NCI-H128 (cell line): ENCODE data around the gene RPA4.
"Not testable (repeated sequence)": the region's sequence is repeated elsewhere in the genome, so short reads cannot be mapped to it uniquely, and the experiment has no call there.

Experiments
- DNase-seq: peaks from one replicate; lab custom pipeline; 2025; ENCODE audit not compliant: unreplicated experiment; lab: John Stamatoyannopoulos, UW

RPA4 gene, protein sequence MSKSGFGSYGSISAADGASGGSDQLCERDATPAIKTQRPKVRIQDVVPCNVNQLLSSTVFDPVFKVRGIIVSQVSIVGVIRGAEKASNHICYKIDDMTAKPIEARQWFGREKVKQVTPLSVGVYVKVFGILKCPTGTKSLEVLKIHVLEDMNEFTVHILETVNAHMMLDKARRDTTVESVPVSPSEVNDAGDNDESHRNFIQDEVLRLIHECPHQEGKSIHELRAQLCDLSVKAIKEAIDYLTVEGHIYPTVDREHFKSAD

DNA sequence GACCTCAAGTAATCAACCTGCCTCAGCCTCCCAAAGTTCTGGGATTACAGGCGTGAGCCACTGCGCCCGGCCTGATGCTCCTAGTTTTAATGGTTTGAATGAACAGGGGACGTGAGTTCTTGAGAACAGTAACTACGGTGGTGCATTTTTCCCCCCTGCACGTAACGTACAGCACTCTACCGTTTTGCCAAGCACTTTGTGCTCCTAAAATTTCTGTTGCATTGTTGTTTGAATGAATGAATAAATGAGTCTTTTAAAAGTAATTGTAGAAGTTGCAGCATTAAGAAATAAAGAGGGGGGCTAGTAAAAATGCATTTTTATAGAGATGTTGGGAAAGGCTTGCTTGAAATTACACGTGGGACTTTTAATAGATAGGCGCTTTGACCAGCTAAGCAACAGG lies at the start of gene RPA4:
Gene RPA4 (plus strand): TSS at position 301 of the 400 bp plus-strand sequence. CDS start 403 bp downstream, outside the sequence.
- no peak for DNase-seq

DNA sequence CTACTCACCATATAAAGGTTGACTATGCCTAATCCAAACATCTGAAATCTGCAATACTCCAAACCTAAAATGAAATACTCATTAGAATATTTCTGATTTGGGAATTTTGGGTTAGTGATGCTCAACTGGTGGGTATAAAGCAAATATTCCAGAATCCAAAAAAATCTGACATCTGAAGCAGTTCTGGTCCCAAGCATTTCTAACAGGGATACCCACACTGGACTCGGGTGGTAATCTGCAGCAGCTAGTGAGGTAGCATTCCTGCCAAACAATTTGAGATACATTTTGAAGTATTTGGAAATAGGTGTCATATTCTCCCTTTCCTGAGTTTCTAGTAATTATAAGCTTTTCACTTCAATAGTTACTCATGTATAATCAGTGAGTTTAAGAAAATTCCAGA lies 49.6 kb upstream of the RPA4 start:
- DNase-seq = no peak

DNA sequence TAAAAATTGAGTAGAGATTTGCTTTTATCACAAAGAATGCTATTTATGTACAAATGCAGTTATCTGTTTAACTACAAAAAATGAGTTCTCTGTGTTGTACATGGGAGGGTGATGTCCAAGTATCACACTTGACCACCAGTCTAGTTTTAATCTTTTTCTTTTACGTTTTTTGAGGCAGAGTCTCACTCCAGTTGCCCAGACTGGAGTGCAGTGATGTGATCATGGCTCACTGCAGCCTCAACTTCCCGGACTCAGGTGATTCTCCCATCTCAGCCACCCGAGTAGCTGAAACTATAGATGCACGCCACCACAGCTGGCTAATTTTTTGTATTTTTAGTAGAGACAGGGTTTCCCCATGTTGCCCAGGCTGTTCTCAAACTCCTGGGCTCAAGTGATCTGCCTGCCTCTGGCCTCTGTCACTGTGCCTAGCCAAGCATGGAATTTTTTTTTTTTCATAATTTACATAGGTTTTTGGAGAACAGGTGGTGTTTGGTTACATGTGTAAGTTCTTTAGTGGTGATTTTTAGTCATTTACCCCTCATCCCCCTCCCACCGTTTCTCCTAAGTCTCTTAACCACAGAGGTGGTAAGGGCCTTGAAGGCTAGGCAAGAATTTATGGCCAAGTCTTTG lies 47.9 kb upstream of the RPA4 start:
- no peak for DNase-seq

DNA sequence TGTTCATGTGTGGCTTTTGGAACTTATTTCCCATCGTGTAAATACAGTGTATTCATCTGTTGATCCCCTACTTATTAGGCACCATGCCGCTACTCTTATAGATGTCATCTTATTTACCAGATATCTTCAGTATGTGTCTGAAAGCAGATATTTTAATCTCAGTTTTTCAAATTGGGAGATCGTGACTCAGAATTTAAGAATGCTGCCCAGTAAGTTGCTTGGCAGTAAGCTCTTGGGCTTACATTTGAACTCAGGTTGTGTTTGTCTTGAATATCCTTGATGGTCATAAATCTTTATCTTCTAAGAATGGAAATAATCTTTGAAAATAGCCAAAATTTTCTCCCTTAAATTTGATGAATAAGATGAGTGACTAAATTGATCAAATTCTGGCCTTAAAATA lies 45.9 kb upstream of the RPA4 start:
- DNase-seq = no peak

- DNase-seq = no peak
These were observed 45.2 kb upstream of the RPA4 start for GRCh38 chrX:96838537-96838936.

GRCh38 chrX:96841325-96841724 lies 42.4 kb upstream of the RPA4 start:
- no peak for DNase-seq

- not testable (repeated sequence) for DNase-seq
These were observed 41.8 kb upstream of the RPA4 start for GRCh38 chrX:96841866-96842265.

- DNase-seq = no peak
These were observed 40.1 kb upstream of the RPA4 start for GRCh38 chrX:96843566-96843965.

GRCh38 chrX:96846841-96847240 lies 36.9 kb upstream of the RPA4 start:
- DNase-seq = no peak

- not testable (repeated sequence) for DNase-seq
These were observed 24.3 kb upstream of the RPA4 start for GRCh38 chrX:96859422-96859821.

- DNase-seq = no peak
These were observed 22.5 kb upstream of the RPA4 start for GRCh38 chrX:96861218-96861617.

DNA sequence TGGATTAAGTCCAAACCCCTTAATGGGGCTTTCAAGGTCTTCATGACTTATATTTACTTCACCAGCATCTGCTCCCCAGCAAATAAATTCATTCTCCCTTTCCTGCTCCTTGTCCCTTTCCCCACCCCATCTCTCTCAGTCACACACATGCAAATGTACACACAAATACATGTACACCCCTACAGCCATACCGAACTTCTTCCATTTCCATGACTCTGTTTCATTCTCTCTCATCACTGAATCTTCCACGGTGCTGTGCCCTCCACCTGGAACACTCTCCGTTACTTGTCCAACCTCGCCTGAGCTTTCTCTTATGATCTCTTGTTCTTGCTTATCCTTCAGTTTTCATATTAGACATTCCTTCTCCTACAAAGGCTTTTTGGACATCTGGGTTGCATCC lies 22.0 kb upstream of the RPA4 start:
- no peak for DNase-seq

DNA sequence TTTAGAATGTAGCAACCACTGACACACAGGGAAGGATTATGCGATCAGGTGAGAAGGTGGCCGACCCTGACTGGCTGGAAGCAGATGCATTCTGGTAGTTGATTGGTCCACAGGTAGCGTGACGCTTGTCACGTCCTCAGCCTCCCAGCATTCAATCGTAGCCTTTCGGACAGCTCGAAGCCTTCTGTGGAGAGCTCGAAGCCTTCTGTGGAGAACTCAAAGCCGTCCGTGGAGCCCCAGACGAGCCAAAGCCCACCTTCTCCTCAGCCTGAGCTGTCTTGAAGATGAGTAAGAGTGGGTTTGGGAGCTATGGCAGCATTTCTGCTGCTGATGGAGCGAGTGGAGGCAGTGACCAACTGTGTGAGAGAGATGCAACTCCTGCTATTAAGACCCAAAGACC lies 319 bp downstream of the RPA4 start:
- no peak for DNase-seq

DNA sequence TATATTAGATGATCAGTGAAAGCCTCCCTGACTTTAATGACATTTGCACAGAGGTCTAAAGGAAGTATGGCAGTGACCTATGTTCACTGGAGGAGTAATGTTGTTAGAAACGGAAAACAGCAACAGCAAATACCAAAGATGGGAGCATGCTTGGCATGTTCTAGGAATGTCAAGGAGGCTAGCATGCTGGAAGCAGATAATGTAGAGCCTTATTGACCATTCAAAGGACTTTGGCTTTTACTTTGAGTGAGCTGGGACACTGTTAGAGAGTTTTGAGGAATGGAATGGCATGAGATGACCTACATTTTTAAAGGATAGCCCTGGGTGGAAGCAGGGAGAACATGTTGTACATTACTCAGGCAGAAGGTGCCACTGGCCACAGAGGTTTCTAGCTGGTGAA lies 6.0 kb downstream of the RPA4 start:
- DNase-seq = no peak

- no peak for DNase-seq
These were observed 23.0 kb downstream of the RPA4 start for GRCh38 chrX:96906741-96907140.

GRCh38 chrX:96907516-96908272 lies 24.0 kb downstream of the RPA4 start:
- DNase-seq = no peak

GRCh38 chrX:96909291-96909690 lies 25.6 kb downstream of the RPA4 start:
- no peak for DNase-seq

- DNase-seq = no peak
These were observed 35.2 kb downstream of the RPA4 start for GRCh38 chrX:96918864-96919263.

DNA sequence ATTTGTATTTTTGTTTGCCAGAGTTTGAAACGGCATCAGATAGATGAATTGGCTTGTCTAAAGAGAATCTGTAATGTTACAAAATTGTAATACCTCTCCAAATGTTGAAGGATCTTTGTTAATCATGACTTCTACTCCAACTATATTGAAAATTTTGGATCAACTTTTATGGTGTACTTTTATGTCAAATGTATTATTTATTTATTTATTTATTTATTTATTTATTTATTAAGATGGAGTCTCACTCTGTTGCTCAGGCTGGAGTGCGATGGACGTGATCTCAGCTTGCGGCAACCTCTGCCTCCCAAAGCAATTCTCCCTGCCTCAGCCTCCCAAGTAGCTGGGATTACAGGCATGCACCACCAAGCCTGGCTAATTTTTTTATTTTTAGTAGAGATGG lies 36.0 kb downstream of the RPA4 start:
- no peak for DNase-seq

DNA sequence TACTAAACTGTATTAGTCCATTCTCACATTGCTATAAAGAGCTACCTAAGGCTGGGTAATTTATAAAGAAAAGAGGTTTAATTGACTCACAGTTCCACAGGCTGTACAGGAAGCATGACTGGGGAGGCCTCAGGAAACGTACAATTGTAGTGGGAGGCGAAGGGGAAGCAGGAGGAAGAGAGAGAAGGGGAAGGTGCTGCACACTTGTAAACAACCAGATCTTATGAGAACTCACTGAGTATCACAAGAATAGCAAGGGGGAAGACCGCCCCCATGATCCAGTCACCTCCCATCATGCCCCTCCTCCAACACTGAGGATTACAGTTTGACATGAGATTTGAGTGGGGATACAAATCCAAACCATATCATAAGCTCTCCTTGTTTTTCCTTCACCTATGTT lies 40.9 kb downstream of the RPA4 start:
- no peak for DNase-seq

DNA sequence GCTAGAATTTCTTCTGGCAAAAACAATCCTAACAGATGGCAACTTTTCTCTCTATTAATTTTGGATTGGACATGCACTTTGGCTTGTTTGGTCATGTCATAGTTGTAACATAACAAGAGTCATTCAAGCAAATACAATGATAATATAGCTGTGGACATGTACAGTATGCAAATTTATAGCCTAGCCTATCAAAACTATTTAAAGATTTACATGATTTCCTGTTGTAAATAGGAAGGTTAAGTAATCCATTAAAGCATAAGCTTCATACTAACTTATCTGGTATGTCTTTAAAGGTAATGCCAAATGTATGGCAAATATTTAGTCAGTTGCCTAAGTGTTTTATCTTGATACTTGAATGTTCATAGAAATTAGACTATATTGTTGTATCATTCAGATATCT lies 45.3 kb downstream of the RPA4 start:
- no peak for DNase-seq
